Breast epithelium (tissue), 4 donors: ENCODE measurements around the gene CACNA1I. TPM values are rescaled to one million over a fixed set of nuclear protein-coding genes. Genes with fewer than 3 reads are reported as not detected.

Experiments used
- DNase-seq, 2 donors: peaks; one replicate each; pipeline ENCODE4 v3.0.0-alpha.2; 2019; ENCODE audit warnings: low spot score in 2 of 2
- H3K27ac ChIP-seq, 2 donors: fragments of 200-600 bp; sonication (generic) in 1 of 2; one replicate each; pipeline ENCODE4 v1.5.1; 2016 to 2019; ENCODE audit warnings: mild to moderate bottlenecking in 1 of 2
- H3K27me3 ChIP-seq, 2 donors: fragments of 200-600 bp; sonication (generic) in 1 of 2; one replicate each; pipeline versions ENCODE4 v1.5.1 to v1.6.0; 2017 to 2019; ENCODE audit warnings: control low read depth in 1 of 2, mild to moderate bottlenecking in 1 of 2
- H3K36me3 ChIP-seq: fragments of 200-600 bp; one replicate; pipeline ENCODE4 v1.5.1; 2019
- H3K4me1 ChIP-seq, 2 donors: fragments of 200-600 bp; sonication (generic); one replicate each; pipeline ENCODE4 v1.5.1; 2016 to 2019; ENCODE audit warnings: control low read depth in 1 of 2
- H3K4me3 ChIP-seq, 3 donors: fragments of 200-600 bp; sonication (generic); 1 replicate in 2 of 3; 2 replicates in 1 of 3; pipeline ENCODE4 v1.5.1; 2016 to 2019; ENCODE audit warnings: mild to moderate bottlenecking in 3 of 3, moderate library complexity in 2 of 3
- H3K9me3 ChIP-seq, 2 donors: fragments of 200-600 bp; sonication (generic) in 1 of 2; one replicate each; pipeline ENCODE4 v1.5.1; 2016 to 2019; ENCODE audit warnings: control low read depth in 1 of 2
- POLR2A ChIP-seq: fragments of 450-650 bp; IDR thresholded peaks from one replicate; pipeline ENCODE4 v1.6.1; 2016; ENCODE audit warnings: antibody characterized with exemption, mild to moderate bottlenecking, moderate library complexity
- POLR2AphosphoS5 ChIP-seq, 3 donors: sonication (generic); formaldehyde crosslinking; IDR thresholded peaks; one replicate each; pipeline ENCODE4 v1.6.1; 2017; ENCODE audit warnings: antibody characterized with exemption in 3 of 3
- intact Hi-C: fragments of 100-400 bp; cut with DNase I; formaldehyde crosslinking; loops from one replicate; pipeline ENCODE4 v1.15.1; 2023; ENCODE audit warnings: low total_unique reads
- total RNA-seq, 3 donors: library from RNA; depleted of rRNA; stranded (reverse); fragments of >200 nt; gene quantifications; one replicate each; pipeline ENCODE4 v1.1.0, GENCODE V29; 2016
- TF ChIP-seq, protein P1 (sequence below), 3 donors: fragments of 450-650 bp; IDR thresholded peaks; one replicate each; pipeline ENCODE4 v1.5.1; 2016 to 2017; ENCODE audit warnings: antibody characterized with exemption in 3 of 3, mild to moderate bottlenecking in 3 of 3, moderate library complexity in 3 of 3

Gene CACNA1I
- total RNA-seq, 3 donors from 2014 or later: 0.32 to 0.44 (median 0.33) TPM

DNA sequence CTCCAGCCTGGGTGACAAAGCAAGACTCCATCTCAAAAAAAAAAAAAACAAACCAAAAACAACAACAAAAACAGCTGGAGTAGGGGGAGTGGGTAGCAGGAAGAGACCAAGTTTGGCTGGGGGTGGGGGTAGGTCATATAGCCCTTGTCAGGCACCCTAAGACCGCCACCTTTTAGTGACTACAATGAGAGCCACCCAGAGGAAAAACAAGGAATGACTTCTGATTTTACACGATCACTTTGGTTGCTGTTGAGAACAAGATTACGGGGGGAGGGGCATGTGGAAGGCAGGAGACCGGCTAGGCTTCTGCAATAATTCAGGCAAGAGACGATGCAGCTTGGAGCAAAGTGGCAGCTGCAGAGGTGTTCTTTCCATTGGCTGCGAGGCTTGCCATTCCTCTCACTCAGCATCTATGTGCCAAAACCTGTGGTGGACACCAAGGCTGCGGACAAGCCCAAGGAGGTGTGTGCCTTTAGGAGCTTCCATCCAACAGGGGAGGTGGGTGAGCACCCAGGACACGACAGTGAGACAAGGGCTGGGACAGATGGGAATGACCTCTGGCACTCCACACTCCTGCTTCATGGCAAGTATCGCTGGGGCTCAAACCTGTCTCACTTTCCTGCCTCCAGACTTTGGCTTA, 39.7 kb upstream of the CACNA1I start:
- Histone ChIP-seq H3K4me3 (peak overlapping the region in 2 of 3 donors; percentile 88 to 90), H3K27ac (peak overlapping the region in 1 of 2 donors; percentile 44), H3K4me1 (peaks cover 25 to 29% of the 10 kb centered on the region in 2 donors), H3K27me3 (no peaks in the 10 kb centered on the region), H3K36me3 (no peaks in the 10 kb centered on the region), H3K9me3 (no peaks in the 10 kb centered on the region)
- intact Hi-C loops: loop anchor here (10.0 kb wide), 2 partner anchors 494 to 824 kb away; no protein-coding TSS in a partner anchor
- TF ChIP-seq, protein P1, sequence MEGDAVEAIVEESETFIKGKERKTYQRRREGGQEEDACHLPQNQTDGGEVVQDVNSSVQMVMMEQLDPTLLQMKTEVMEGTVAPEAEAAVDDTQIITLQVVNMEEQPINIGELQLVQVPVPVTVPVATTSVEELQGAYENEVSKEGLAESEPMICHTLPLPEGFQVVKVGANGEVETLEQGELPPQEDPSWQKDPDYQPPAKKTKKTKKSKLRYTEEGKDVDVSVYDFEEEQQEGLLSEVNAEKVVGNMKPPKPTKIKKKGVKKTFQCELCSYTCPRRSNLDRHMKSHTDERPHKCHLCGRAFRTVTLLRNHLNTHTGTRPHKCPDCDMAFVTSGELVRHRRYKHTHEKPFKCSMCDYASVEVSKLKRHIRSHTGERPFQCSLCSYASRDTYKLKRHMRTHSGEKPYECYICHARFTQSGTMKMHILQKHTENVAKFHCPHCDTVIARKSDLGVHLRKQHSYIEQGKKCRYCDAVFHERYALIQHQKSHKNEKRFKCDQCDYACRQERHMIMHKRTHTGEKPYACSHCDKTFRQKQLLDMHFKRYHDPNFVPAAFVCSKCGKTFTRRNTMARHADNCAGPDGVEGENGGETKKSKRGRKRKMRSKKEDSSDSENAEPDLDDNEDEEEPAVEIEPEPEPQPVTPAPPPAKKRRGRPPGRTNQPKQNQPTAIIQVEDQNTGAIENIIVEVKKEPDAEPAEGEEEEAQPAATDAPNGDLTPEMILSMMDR (IDR thresholded peaks at IDR 0.05): no peak
- no peak for TF ChIP-seq POLR2A
- TF ChIP-seq POLR2AphosphoS5 (IDR thresholded peaks at IDR 0.05): no peak
- DNase-seq: no peak

DNA sequence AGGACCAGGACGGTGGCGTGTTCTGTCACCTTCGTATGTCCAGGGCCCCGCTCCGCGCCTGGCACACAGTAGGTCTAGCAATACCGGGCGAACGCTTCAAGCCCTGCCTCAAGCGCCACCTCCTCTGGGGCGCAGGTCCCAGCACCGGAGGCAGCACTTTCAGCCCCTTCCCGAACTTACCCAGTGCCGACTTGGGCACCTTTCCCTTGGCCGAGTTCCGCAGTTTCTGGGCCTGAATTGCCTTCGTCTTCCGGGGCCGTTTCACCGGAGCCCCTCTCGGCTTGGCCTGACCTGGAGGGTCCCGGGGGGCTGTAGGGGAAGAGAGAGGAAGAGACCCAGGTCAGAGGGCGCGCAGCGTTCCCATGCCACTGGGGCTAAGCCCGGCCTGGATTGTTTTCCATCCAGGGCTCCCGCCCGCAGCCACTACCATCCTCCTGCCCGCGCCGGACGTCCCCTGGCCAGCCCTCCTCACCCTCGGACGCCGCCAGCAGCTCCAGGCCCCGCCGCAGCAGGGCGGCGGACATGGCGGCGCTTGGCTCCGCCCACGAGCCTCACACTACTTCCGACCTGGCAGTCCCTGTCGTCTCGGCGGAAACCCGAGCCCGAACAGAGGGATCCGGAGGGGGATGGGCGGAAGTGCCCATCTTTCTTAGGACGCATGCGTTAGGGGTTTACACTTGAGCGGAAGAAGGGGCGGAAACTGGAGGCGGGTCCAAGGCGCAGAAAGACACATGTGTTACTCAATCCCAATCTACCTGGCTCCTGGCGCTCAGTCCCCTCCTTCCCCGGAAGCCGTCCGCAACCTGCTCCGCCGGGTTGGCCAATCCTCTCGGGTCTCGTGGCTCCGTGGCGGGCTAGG, 38.1 kb upstream of the CACNA1I start, which contains the start of gene RPS19BP1:
RPS19BP1 (minus strand) TSS at position 534 of the 859 bp plus-strand sequence; CDS start at position 524, 10 bp downstream.
- Histone ChIP-seq H3K27ac (peak within 1 kb of the TSS; percentile 92 to 95), H3K36me3 (no peaks in the 10 kb centered on the region), H3K9me3 (no peaks in the 10 kb centered on the region), H3K4me1 (peaks cover 25 to 26% of the 10 kb centered on the region in 2 donors), H3K4me3 (peak within 1 kb of the TSS; percentile 83 to 90 (median 88)), H3K27me3 (no peaks in the 10 kb centered on the region)
- intact Hi-C loops: loop anchor here (10.0 kb wide), 2 partner anchors 492 to 822 kb away; no protein-coding TSS in a partner anchor
- TF ChIP-seq, protein P1 (IDR thresholded peaks at IDR 0.05): no peak
- TF ChIP-seq POLR2A: peak; percentile 82
- peak; percentile 88 to 91 (median 89) for TF ChIP-seq POLR2AphosphoS5 (IDR thresholded peaks at IDR 0.05)
- peak; percentile 99 to 100 for DNase-seq

DNA sequence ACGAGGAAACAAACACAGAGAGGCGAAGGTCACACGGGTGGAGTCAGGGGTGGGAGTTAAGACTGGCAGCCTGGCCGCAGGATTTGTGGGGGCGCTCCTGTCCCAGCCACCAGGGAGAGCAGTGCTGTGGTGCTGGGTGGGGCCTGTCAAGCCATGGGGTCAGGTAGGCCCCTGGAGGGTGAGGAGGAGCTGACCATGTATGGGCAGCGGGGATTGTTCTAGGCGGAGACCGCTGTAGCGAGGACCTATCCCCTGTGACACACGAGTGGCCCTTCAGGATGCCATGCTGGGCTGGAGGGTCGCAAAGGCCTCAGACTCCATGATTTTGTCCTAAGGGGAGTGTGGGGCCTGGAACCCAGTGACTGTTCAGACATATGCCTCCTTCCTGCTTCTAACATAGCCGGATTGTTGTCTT, 36.5 kb upstream of the CACNA1I start:
- intact Hi-C loops: loop anchor here (10.0 kb wide), 2 partner anchors 491 to 821 kb away; no protein-coding TSS in a partner anchor
- H3K36me3 ChIP-seq: no peaks in the 10 kb centered on the region
- peak overlapping the region in 1 of 2 donors; percentile 23 for H3K27ac ChIP-seq
- no peaks in the 10 kb centered on the region for H3K9me3 ChIP-seq
- TF ChIP-seq POLR2AphosphoS5 (IDR thresholded peaks at IDR 0.05): no peak
- TF ChIP-seq, protein P1 (IDR thresholded peaks at IDR 0.05): no peak
- TF ChIP-seq POLR2A: no peak
- no peaks in the 10 kb centered on the region for H3K27me3 ChIP-seq
- DNase-seq: no peak
- peak overlapping the region in 1 of 3 donors; percentile 50 for H3K4me3 ChIP-seq
- H3K4me1 ChIP-seq: peaks cover 9 to 14% of the 10 kb centered on the region in 2 donors

DNA sequence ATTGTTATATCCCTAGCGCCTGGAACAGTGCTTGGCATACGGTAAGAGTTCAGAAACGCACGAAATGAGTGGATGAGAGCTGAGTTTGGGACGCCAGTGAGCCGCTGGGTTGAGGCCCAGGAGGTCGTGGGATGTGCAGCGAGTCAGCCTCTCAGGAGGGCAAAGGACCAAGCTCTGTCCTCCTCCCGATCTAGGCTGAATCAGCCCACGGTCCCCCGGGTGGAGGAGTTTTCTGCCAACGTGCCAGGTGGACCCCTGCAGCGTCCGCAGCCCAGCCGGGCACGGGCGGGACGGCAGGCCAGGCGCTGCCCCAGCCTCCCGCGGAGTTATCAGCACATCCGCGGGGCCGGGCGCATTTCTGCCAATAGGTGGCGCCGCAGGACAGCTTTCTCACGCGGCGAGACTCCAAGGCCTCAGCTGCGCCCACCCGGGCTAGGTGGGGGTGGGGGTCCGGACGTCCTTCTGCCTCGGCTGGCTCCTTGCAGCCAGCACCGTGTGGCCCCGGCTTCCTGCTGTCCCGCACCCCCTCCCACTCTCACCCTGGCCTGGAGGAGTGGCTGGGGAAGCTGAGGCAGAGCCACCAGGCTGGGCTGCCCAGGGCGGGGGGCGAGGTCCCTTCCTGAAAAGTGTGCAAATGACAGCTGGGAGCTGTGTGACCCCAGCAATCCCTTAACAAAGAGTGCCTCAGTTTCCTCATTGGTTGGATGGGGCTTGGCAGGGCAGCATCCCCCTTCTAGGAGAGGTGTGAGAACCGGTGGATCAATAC, 35.8 kb upstream of the CACNA1I start:
- TF ChIP-seq, protein P1 (IDR thresholded peaks at IDR 0.05): peak; percentile 79 to 95 (median 94)
- TF ChIP-seq POLR2AphosphoS5 (IDR thresholded peaks at IDR 0.05): no peak
- no peak for TF ChIP-seq POLR2A
- Histone ChIP-seq H3K4me1 (peaks cover 9 to 14% of the 10 kb centered on the region in 2 donors), H3K4me3 (peak overlapping the region in 2 of 3 donors; percentile 19 to 50), H3K36me3 (no peaks in the 10 kb centered on the region), H3K27ac (peak overlapping the region in 1 of 2 donors; percentile 23), H3K27me3 (no peaks in the 10 kb centered on the region), H3K9me3 (no peaks in the 10 kb centered on the region)
- DNase-seq: peak; percentile 65 to 85
- intact Hi-C loops: loop anchor here (10.0 kb wide), 2 partner anchors 490 to 820 kb away; no protein-coding TSS in a partner anchor
